Upper lobe of left lung (tissue), 4 donors: ENCODE data around the gene AOC2.
"Not testable (repeated sequence)": the region's sequence is repeated elsewhere in the genome, so short reads cannot be mapped to it uniquely, and the experiment has no call there.

ENCODE experiments used
- CTCF ChIP-seq, 6 experiments: fragments of 450-650 bp in 4 of 6; fragments of 200-600 bp in 2 of 6; sonication (generic) in 2 of 6; IDR thresholded peaks; one replicate each; pipeline ENCODE4 v1.5.1; 2016 to 2019; ENCODE audit warnings: antibody characterized with exemption in 6 of 6
- EP300 ChIP-seq, 4 donors: sonication (generic); formaldehyde crosslinking; IDR thresholded peaks; one replicate each; pipeline ENCODE4 v1.5.1; 2017; ENCODE audit warnings: antibody characterized with exemption in 4 of 4, control low read depth in 2 of 4
- POLR2AphosphoS5 ChIP-seq, 2 donors: sonication (generic); formaldehyde crosslinking; IDR thresholded peaks; one replicate each; pipeline ENCODE4 v1.5.1; 2017; ENCODE audit warnings: antibody characterized with exemption in 2 of 2

DNA sequence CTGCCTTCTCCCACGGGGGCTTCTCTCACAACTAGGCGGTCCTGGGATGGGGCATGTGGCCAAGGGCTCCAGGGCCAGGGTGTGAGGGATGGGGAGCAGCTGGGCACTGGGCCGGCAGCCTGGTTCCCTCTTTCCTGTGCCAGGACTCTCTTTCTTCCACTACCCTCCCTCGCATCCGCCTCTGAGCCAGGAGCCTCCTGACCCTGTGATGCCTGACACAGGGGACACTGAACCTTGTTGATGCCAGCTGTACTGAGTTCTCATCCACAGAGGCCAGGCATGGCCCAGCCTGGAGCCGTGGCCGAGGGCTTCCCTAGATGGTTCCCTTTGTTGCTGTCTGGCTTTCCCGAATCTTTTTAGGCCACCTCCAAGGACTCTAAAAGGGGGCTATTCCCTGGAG, 12.1 kb downstream of the AOC2 start:
- not testable (repeated sequence) for TF ChIP-seq EP300, CTCF, POLR2AphosphoS5 (IDR thresholded peaks at IDR 0.05)
